Measurements from ENCODE around the gene KATNBL1.

The KATNBL1 gene

GRCh38 chr15:34111488-34111887, 98.4 kb downstream of the KATNBL1 start:
- DNase-seq, result no peak

- DNase-seq, result no peak
Observed at GRCh38 chr15:34109797-34110663, 99.9 kb downstream of the KATNBL1 start.

GRCh38 chr15:34107315-34107714, 102.6 kb downstream of the KATNBL1 start:
- DNase-seq, result no peak

GRCh38 chr15:34106423-34106822, 103.5 kb downstream of the KATNBL1 start:
- no peak for DNase-seq

- no peak for DNase-seq
Observed at GRCh38 chr15:34102175-34102925, 107.5 kb downstream of the KATNBL1 start.

GRCh38 chr15:34101366-34102174, 108.3 kb downstream of the KATNBL1 start, which contains the start of the genes EMC7 and PGBD4:
TSS of gene EMC7 (minus strand) at chr15:34101862. CDS start at chr15:34101839, 23 bp downstream.
TSS of gene PGBD4 (plus strand) at chr15:34102083. CDS start at chr15:34102532, 449 bp downstream.
- DNase-seq, result peak; percentile 100

GRCh38 chr15:34099914-34100313, 110.0 kb downstream of the KATNBL1 start:
- DNase-seq, result no peak
